Esophagus squamous epithelium (tissue), 5 donors: Measurements from ENCODE around the gene DNASE1L3. TPM values are rescaled to one million over a fixed set of nuclear protein-coding genes. Genes with fewer than 3 reads are reported as not detected.

ENCODE experiments used
- DNase-seq: peaks from one replicate; lab custom pipeline; 2025; lab: John Stamatoyannopoulos, UW
- H3K27ac ChIP-seq, 4 donors: fragments of 200-600 bp; sonication (generic); one replicate each; pipeline ENCODE4 v1.5.1; 2016 to 2019; ENCODE audit warnings: mild to moderate bottlenecking in 1 of 4
- H3K27me3 ChIP-seq, 4 donors: fragments of 200-600 bp; sonication (generic); 1 replicate in 3 of 4; 2 replicates in 1 of 4; pipeline versions ENCODE4 v1.5.1 to v1.6.0; 2017 to 2021; ENCODE audit warnings: antibody characterized with exemption in 1 of 4
- H3K36me3 ChIP-seq, 3 donors: fragments of 200-600 bp; sonication (generic); one replicate each; pipeline ENCODE4 v1.5.1; 2016 to 2019
- H3K4me1 ChIP-seq, 3 donors: fragments of 200-600 bp; sonication (generic); one replicate each; pipeline ENCODE4 v1.5.1; 2017 to 2019
- H3K4me3 ChIP-seq, 4 donors: fragments of 200-600 bp; sonication (generic); 1 replicate in 3 of 4; 2 replicates in 1 of 4; pipeline ENCODE4 v1.5.1; 2016 to 2019; ENCODE audit warnings: mild to moderate bottlenecking in 2 of 4, moderate library complexity in 1 of 4
- H3K9me3 ChIP-seq, 3 donors: fragments of 200-600 bp; sonication (generic); one replicate each; pipeline ENCODE4 v1.5.1; 2016 to 2019
- POLR2A ChIP-seq, 4 donors: fragments of 450-650 bp; IDR thresholded peaks; one replicate each; pipeline ENCODE4 v1.6.1; 2017; ENCODE audit warnings: antibody characterized with exemption in 4 of 4, mild to moderate bottlenecking in 4 of 4, moderate library complexity in 3 of 4
- WGBS, 2 donors: methylation state at CpG; one replicate each; pipeline ENCODE4 v1.1.5; 2018; 5-methylcytosine and 5-hydroxymethylcytosine counted together
- intact Hi-C: fragments of 100-400 bp; cut with DNase I; formaldehyde crosslinking; loops from one replicate; pipeline ENCODE4 v1.15.0; 2022
- total RNA-seq, 4 donors: library from RNA; depleted of rRNA; stranded (reverse); fragments of >200 nt; gene quantifications; one replicate each; pipeline ENCODE4 v1.1.0, GENCODE V29; 2016
- TF ChIP-seq, protein P1 (sequence below), 6 experiments: fragments of 450-650 bp in 4 of 6; fragments of 200-600 bp in 2 of 6; sonication (generic) in 2 of 6; IDR thresholded peaks; one replicate each; pipeline ENCODE4 v1.5.1; 2016 to 2019; ENCODE audit warnings: antibody characterized with exemption in 6 of 6, mild to moderate bottlenecking in 4 of 6, moderate library complexity in 4 of 6
- donor health status: DM: yes; HTN: yes; CAD: no.

DNASE1L3 gene
- total RNA-seq, 4 donors from 2014 or later = 8.3 to 15.3 (median 11.9) TPM

GRCh38 chr3:58183891-58184290 is 26.9 kb downstream of the DNASE1L3 start:
- intact Hi-C loops = no loop called here
- H3K36me3 ChIP-seq = no peaks in the 10 kb centered on the region
- WGBS, 2 donors = 89 to 90% methylated on average over 3 to 8 of the region's 12 CpGs
- peaks cover 0 to 14% (median 11%) of the 10 kb centered on the region in 3 donors for H3K4me1 ChIP-seq
- no peak overlapping the region for H3K4me3 ChIP-seq
- no peak for DNase-seq
- TF ChIP-seq, protein P1, sequence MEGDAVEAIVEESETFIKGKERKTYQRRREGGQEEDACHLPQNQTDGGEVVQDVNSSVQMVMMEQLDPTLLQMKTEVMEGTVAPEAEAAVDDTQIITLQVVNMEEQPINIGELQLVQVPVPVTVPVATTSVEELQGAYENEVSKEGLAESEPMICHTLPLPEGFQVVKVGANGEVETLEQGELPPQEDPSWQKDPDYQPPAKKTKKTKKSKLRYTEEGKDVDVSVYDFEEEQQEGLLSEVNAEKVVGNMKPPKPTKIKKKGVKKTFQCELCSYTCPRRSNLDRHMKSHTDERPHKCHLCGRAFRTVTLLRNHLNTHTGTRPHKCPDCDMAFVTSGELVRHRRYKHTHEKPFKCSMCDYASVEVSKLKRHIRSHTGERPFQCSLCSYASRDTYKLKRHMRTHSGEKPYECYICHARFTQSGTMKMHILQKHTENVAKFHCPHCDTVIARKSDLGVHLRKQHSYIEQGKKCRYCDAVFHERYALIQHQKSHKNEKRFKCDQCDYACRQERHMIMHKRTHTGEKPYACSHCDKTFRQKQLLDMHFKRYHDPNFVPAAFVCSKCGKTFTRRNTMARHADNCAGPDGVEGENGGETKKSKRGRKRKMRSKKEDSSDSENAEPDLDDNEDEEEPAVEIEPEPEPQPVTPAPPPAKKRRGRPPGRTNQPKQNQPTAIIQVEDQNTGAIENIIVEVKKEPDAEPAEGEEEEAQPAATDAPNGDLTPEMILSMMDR (IDR thresholded peaks at IDR 0.05) = no peak
- no peak for TF ChIP-seq POLR2A (IDR thresholded peaks at IDR 0.05)
- H3K9me3 ChIP-seq = no peaks in the 10 kb centered on the region
- no peak overlapping the region for H3K27ac ChIP-seq
- H3K27me3 ChIP-seq = no peaks in the 10 kb centered on the region

DNA sequence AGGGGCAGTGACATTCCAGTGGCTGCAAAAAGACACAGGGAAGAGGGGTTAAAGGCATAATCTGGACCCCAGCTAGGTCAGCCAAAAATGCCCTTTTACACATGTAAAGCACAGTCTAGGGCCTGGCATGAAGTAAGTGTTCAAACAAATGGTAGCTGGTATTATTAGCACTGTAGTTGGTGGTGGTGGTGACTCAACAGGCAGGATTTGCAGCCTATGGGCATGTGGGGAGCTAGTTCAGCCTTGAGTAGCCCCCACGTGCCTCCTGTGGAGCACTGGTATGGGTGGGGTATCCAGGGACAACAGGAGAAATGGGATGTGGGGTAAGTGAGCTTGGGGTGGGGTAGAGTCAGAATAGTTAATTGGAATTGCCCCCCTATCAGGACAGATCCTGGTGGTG is 27.6 kb downstream of the DNASE1L3 start:
- no peaks in the 10 kb centered on the region for H3K27me3 ChIP-seq
- DNase-seq = no peak
- TF ChIP-seq POLR2A (IDR thresholded peaks at IDR 0.05) = no peak
- TF ChIP-seq, protein P1 (IDR thresholded peaks at IDR 0.05) = no peak
- no peaks in the 10 kb centered on the region for H3K9me3 ChIP-seq
- intact Hi-C loops = no loop called here
- H3K36me3 ChIP-seq = no peaks in the 10 kb centered on the region
- H3K4me1 ChIP-seq = peaks cover 0 to 13% (median 10%) of the 10 kb centered on the region in 3 donors
- H3K4me3 ChIP-seq = no peak overlapping the region
- WGBS, 2 donors = 20 to 36% methylated on average over 1 of the region's 1 CpG
- H3K27ac ChIP-seq = no peak overlapping the region

DNA sequence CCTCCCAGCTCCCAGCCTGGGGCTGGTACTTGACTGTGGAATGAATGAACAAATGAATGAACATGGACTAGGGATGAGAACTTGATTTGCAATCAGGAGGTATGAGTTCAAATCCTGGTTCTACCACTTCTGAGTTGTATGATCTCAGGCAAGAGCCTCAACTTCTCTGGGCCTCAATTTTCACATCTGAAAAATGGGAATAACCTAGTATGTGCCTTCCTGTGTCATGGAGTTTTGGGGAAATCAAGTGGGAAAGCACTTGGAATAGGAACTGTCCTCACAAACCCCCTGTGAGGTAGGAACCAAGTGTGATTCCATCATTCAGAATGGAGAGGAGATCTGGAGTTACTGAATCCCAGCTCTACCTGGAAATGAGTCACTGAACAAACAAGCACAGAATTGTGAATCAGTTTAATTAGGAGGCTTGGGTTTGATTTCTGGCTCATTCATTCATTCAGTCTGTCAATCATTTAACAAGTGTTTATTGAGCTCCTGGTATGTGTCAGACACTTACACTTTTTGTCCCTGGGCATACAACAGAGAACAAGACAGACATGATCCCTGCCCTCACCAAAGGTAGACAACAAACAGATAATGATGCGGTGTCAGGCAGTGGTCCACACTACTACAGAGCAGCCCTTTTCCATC is 29.7 kb downstream of the DNASE1L3 start:
- no peaks in the 10 kb centered on the region for H3K9me3 ChIP-seq
- DNase-seq = no peak
- no peak for TF ChIP-seq POLR2A (IDR thresholded peaks at IDR 0.05)
- TF ChIP-seq, protein P1 (IDR thresholded peaks at IDR 0.05) = no peak
- 83 to 88% methylated on average over 1 of the region's 1 CpG for WGBS, 2 donors
- H3K36me3 ChIP-seq = no peaks in the 10 kb centered on the region
- no peaks in the 10 kb centered on the region for H3K27me3 ChIP-seq
- peaks cover 0 to 24% (median 16%) of the 10 kb centered on the region in 3 donors for H3K4me1 ChIP-seq
- no peak overlapping the region for H3K27ac ChIP-seq
- H3K4me3 ChIP-seq = no peak overlapping the region
- intact Hi-C loops = no loop called here

GRCh38 chr3:58180099-58180880 is 30.5 kb downstream of the DNASE1L3 start:
- H3K27ac ChIP-seq = no peak overlapping the region
- peaks cover 0 to 32% (median 23%) of the 10 kb centered on the region in 3 donors for H3K4me1 ChIP-seq
- intact Hi-C loops = no loop called here
- no peak for TF ChIP-seq POLR2A (IDR thresholded peaks at IDR 0.05)
- TF ChIP-seq, protein P1 (IDR thresholded peaks at IDR 0.05) = no peak
- DNase-seq = no peak
- 76 to 85% methylated on average over 6 to 7 of the region's 12 CpGs for WGBS, 2 donors
- no peaks in the 10 kb centered on the region for H3K27me3 ChIP-seq
- H3K9me3 ChIP-seq = no peaks in the 10 kb centered on the region
- H3K4me3 ChIP-seq = no peak overlapping the region
- no peaks in the 10 kb centered on the region for H3K36me3 ChIP-seq
